Inferior parietal cortex (tissue), 1 donor: ENCODE data around the gene ZBTB6.
"Not testable (repeated sequence)": the region's sequence is repeated elsewhere in the genome, so short reads cannot be mapped to it uniquely, and the experiment has no call there.

Source experiments
- DNase-seq: peaks from one replicate; pipeline ENCODE4 v3.0.0-alpha.2; 2016; ENCODE audit errors: extremely low spot score

The ZBTB6 gene

GRCh38 chr9:122923947-122924346, 10.8 kb upstream of the ZBTB6 start:
- DNase-seq: no peak

- no peak for DNase-seq
Observed at GRCh38 chr9:122922713-122923112, 9.6 kb upstream of the ZBTB6 start.

GRCh38 chr9:122918310-122918709, 5.2 kb upstream of the ZBTB6 start:
- DNase-seq: no peak

GRCh38 chr9:122912671-122912963, 506 bp downstream of the ZBTB6 start:
- DNase-seq: peak; percentile 44

GRCh38 chr9:122906122-122906521, 7.0 kb downstream of the ZBTB6 start:
- not testable (repeated sequence) for DNase-seq

- DNase-seq: peak; percentile 100
Observed at GRCh38 chr9:122904823-122905710, 8.1 kb downstream of the ZBTB6 start, which contains the start of gene RC3H2. Gene RC3H2, minus strand, starts transcription at chr9:122905359. Its CDS starts 7,850 bp downstream, at chr9:122897509.

- peak; percentile 30 for DNase-seq
Observed at GRCh38 chr9:122904466-122904822, 8.7 kb downstream of the ZBTB6 start.

- no peak for DNase-seq
Observed at GRCh38 chr9:122900791-122901190, 12.3 kb downstream of the ZBTB6 start.

GRCh38 chr9:122897969-122898368, 15.2 kb downstream of the ZBTB6 start:
- DNase-seq: no peak

GRCh38 chr9:122888480-122888879, 24.6 kb downstream of the ZBTB6 start:
- DNase-seq: no peak

GRCh38 chr9:122883125-122883524, 30.0 kb downstream of the ZBTB6 start:
- DNase-seq: no peak

GRCh38 chr9:122879443-122879842, 33.7 kb downstream of the ZBTB6 start:
- no peak for DNase-seq

GRCh38 chr9:122875523-122875922, 37.6 kb downstream of the ZBTB6 start:
- DNase-seq: no peak

- not testable (repeated sequence) for DNase-seq
Observed at GRCh38 chr9:122867276-122867675, 45.8 kb downstream of the ZBTB6 start.

- no peak for DNase-seq
Observed at GRCh38 chr9:122866079-122866478, 47.0 kb downstream of the ZBTB6 start.

- no peak for DNase-seq
Observed at GRCh38 chr9:122865300-122865699, 47.8 kb downstream of the ZBTB6 start.

GRCh38 chr9:122863407-122863806, 49.7 kb downstream of the ZBTB6 start:
- DNase-seq: no peak

- no peak for DNase-seq
Observed at GRCh38 chr9:122860319-122861142, 52.6 kb downstream of the ZBTB6 start.
